ENCODE measurements around the gene CERCAM. TPM values are rescaled to one million over a fixed set of nuclear protein-coding genes. Genes with fewer than 3 reads are reported as not detected.

The CERCAM gene
- polyA plus RNA-seq, 1 donor = 103 TPM

- DNase-seq (ENCODE audit: low read depth) = no peak
These were observed 36.0 kb downstream of the CERCAM start for GRCh38 chr9:128456613-128457061.

- DNase-seq (ENCODE audit: low read depth) = no peak
These were observed 36.5 kb downstream of the CERCAM start for GRCh38 chr9:128457207-128457606.

- no peak for DNase-seq (ENCODE audit: low read depth)
These were observed 38.4 kb downstream of the CERCAM start for GRCh38 chr9:128459011-128459410.

- DNase-seq (ENCODE audit: low read depth) = no peak
These were observed 48.4 kb downstream of the CERCAM start for GRCh38 chr9:128469070-128469469.

- no peak for DNase-seq (ENCODE audit: low read depth)
These were observed 49.9 kb downstream of the CERCAM start for GRCh38 chr9:128470560-128470959.

- DNase-seq (ENCODE audit: low read depth) = no peak
These were observed 52.4 kb downstream of the CERCAM start for GRCh38 chr9:128473104-128473503.

- DNase-seq (ENCODE audit: low read depth) = no peak
These were observed 55.2 kb downstream of the CERCAM start for GRCh38 chr9:128475867-128476266.

- no peak for DNase-seq (ENCODE audit: low read depth)
These were observed 58.6 kb downstream of the CERCAM start for GRCh38 chr9:128479262-128479661.

- DNase-seq (ENCODE audit: low read depth) = no peak
These were observed 60.9 kb downstream of the CERCAM start for GRCh38 chr9:128481561-128481960.

GRCh38 chr9:128482186-128482585, 61.5 kb downstream of the CERCAM start:
- no peak for DNase-seq (ENCODE audit: low read depth)

GRCh38 chr9:128484686-128485413, 64.2 kb downstream of the CERCAM start:
- no peak for DNase-seq (ENCODE audit: low read depth)

GRCh38 chr9:128485414-128485855, 64.8 kb downstream of the CERCAM start:
- DNase-seq (ENCODE audit: low read depth) = no peak

GRCh38 chr9:128486201-128486600, 65.5 kb downstream of the CERCAM start:
- no peak for DNase-seq (ENCODE audit: low read depth)

Other genes with a start within 250 kb of the CERCAM start
- 101 TPM for gene CIZ1, start 229.3 kb upstream of the CERCAM start, polyA plus RNA-seq (ENCODE audit: insufficient read length)
- 53.3 TPM for gene DNM1, start 217.5 kb upstream of the CERCAM start, polyA plus RNA-seq (ENCODE audit: insufficient read length)
- gene GOLGA2, start 144.8 kb upstream of the CERCAM start, polyA plus RNA-seq (ENCODE audit: insufficient read length) = 93.2 TPM
- 20.3 TPM for gene SWI5, start 144.6 kb upstream of the CERCAM start, polyA plus RNA-seq (ENCODE audit: insufficient read length)
- gene TRUB2, start 98.4 kb upstream of the CERCAM start, polyA plus RNA-seq (ENCODE audit: insufficient read length) = 22.0 TPM
- 31.6 TPM for gene COQ4, start 98.0 kb upstream of the CERCAM start, polyA plus RNA-seq (ENCODE audit: insufficient read length)
- 11.9 TPM for gene SLC27A4, start 80.3 kb upstream of the CERCAM start, polyA plus RNA-seq (ENCODE audit: insufficient read length)
- 60.7 TPM for gene URM1, start 49.5 kb upstream of the CERCAM start, polyA plus RNA-seq (ENCODE audit: insufficient read length)
- 25.0 TPM for gene ODF2, start 35.1 kb downstream of the CERCAM start, polyA plus RNA-seq (ENCODE audit: insufficient read length)
- gene GLE1, start 83.9 kb downstream of the CERCAM start, polyA plus RNA-seq (ENCODE audit: insufficient read length) = 20.1 TPM
- 247 TPM for gene SPTAN1, start 131.7 kb downstream of the CERCAM start, polyA plus RNA-seq (ENCODE audit: insufficient read length)
- gene DYNC2I2, start 236.0 kb downstream of the CERCAM start, polyA plus RNA-seq (ENCODE audit: insufficient read length) = 42.1 TPM

Measured in forelimb muscle (tissue), 1 donor.